GM19395 (cell line): ENCODE data around the gene PREX1.

Source experiments
- ATAC-seq: cut with Tn5 transposase; IDR thresholded peaks from one replicate; pipeline ENCODE4 v1.9.1; 2021; ENCODE audit warnings: mild to moderate bottlenecking, moderate library complexity; ENCODE audit not compliant: unreplicated experiment

Gene PREX1

GRCh38 chr20:48705240-48706115 is 122.3 kb downstream of the PREX1 start:
- ATAC-seq = no peak

- ATAC-seq = no peak
Measured at GRCh38 chr20:48704761-48705160, 123.0 kb downstream of the PREX1 start.

GRCh38 chr20:48703511-48704219 is 124.1 kb downstream of the PREX1 start:
- no peak for ATAC-seq

- no peak for ATAC-seq
Measured at GRCh38 chr20:48703107-48703506, 124.7 kb downstream of the PREX1 start.

GRCh38 chr20:48702455-48702913 is 125.3 kb downstream of the PREX1 start:
- no peak for ATAC-seq

GRCh38 chr20:48701702-48702101 is 126.1 kb downstream of the PREX1 start:
- no peak for ATAC-seq

GRCh38 chr20:48698507-48699267 is 129.1 kb downstream of the PREX1 start:
- ATAC-seq = no peak

- ATAC-seq = no peak
Measured at GRCh38 chr20:48697845-48698491, 129.8 kb downstream of the PREX1 start.

GRCh38 chr20:48696671-48697070 is 131.1 kb downstream of the PREX1 start:
- ATAC-seq = no peak

GRCh38 chr20:48695738-48696137 is 132.1 kb downstream of the PREX1 start:
- no peak for ATAC-seq

GRCh38 chr20:48695255-48695654 is 132.5 kb downstream of the PREX1 start:
- ATAC-seq = no peak

GRCh38 chr20:48694381-48694865 is 133.4 kb downstream of the PREX1 start:
- ATAC-seq = no peak

- no peak for ATAC-seq
Measured at GRCh38 chr20:48691523-48691922, 136.3 kb downstream of the PREX1 start.

- ATAC-seq = no peak
Measured at GRCh38 chr20:48690888-48691287, 136.9 kb downstream of the PREX1 start.

GRCh38 chr20:48689874-48690571 is 137.8 kb downstream of the PREX1 start:
- ATAC-seq = no peak

- no peak for ATAC-seq
Measured at GRCh38 chr20:48689388-48689787, 138.4 kb downstream of the PREX1 start.

- ATAC-seq = no peak
Measured at GRCh38 chr20:48688579-48688978, 139.2 kb downstream of the PREX1 start.

GRCh38 chr20:48687117-48687800 is 140.5 kb downstream of the PREX1 start:
- no peak for ATAC-seq
